Measurements from ENCODE around the gene RMND5A.
"Not testable (repeated sequence)": the region's sequence is repeated elsewhere in the genome, so short reads cannot be mapped to it uniquely, and the experiment has no call there.

Gene RMND5A

DNA sequence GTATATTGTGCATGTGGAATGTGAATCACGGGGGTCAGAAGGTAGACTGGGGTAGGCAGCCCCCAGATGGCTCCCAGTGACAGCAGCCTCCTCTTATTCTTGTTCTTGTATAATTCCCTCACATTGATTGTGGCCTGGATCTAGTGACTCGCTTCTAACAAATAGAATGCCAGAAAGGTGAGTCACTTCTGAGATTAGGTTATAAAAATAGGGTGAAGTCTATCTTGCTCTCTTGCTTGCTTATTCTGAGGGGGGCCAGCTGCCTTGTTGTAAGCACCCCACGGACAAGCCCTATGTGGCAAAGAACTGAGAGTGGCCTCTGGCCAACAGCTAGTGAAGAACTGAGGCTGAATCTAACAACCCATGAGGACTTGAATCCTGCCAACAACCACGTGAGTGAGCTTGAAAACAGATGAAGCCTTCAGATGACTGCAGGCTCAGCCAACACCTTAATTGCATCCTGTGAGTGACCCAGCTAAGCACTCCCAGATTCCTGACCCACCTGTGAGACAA, 15.6 kb upstream of the RMND5A start:
- Histone ChIP-seq H3K27me3 (ENCODE audit: insufficient read depth, low read depth) (no peaks in the 10 kb centered on the region), H3K27ac (no peak overlapping the region), H2AFZ (ENCODE audit: low read depth) (no peak overlapping the region), H3K4me1 (ENCODE audit: low read depth, poor library complexity, severe bottlenecking) (no peaks in the 10 kb centered on the region), H3K4me2 (no peak overlapping the region), H3K4me3 (IDR thresholded peaks at IDR 0.05; ENCODE audit: insufficient read depth, low read depth, low read length) (no peak overlapping the region), H3K79me2 (ENCODE audit: insufficient read depth, low read depth) (no peaks in the 10 kb centered on the region), H3K36me3 (ENCODE audit: insufficient read depth) (no peaks in the 10 kb centered on the region), H4K20me1 (ENCODE audit: insufficient read depth) (no peaks in the 10 kb centered on the region), H3K9ac (no peak overlapping the region)
- TF ChIP-seq, protein P1, sequence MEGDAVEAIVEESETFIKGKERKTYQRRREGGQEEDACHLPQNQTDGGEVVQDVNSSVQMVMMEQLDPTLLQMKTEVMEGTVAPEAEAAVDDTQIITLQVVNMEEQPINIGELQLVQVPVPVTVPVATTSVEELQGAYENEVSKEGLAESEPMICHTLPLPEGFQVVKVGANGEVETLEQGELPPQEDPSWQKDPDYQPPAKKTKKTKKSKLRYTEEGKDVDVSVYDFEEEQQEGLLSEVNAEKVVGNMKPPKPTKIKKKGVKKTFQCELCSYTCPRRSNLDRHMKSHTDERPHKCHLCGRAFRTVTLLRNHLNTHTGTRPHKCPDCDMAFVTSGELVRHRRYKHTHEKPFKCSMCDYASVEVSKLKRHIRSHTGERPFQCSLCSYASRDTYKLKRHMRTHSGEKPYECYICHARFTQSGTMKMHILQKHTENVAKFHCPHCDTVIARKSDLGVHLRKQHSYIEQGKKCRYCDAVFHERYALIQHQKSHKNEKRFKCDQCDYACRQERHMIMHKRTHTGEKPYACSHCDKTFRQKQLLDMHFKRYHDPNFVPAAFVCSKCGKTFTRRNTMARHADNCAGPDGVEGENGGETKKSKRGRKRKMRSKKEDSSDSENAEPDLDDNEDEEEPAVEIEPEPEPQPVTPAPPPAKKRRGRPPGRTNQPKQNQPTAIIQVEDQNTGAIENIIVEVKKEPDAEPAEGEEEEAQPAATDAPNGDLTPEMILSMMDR (conservative IDR thresholded peaks at IDR 0.05; ENCODE audit: low read depth, low read length) = no peak

DNA sequence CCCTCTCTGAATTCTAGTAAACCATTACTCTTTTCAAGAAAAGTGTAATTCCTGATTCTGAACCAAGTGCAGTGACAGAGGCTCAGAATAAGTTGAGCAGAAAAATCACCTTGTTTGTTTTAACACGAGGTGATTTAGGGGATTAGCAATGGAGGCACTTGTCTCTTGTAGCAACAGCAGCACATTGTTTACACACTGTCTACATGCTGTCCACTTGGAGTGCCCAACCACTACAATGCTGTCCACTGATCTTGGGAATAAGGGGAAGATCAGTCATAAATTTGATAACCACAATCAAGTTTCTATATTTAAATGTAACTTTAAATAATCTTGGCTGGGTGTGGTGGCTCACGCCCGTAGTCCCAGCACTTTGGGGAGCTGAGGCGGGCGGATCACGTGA, 13.9 kb upstream of the RMND5A start:
- no peak overlapping the region for H3K27ac ChIP-seq
- no peak overlapping the region for H3K4me2 ChIP-seq
- TF ChIP-seq, protein P1 (conservative IDR thresholded peaks at IDR 0.05; ENCODE audit: low read depth, low read length) = no peak
- no peaks in the 10 kb centered on the region for H4K20me1 ChIP-seq (ENCODE audit: insufficient read depth)
- no peak overlapping the region for H3K9ac ChIP-seq
- H3K79me2 ChIP-seq (ENCODE audit: insufficient read depth, low read depth) = no peaks in the 10 kb centered on the region
- no peaks in the 10 kb centered on the region for H3K27me3 ChIP-seq (ENCODE audit: insufficient read depth, low read depth)
- no peak overlapping the region for H2AFZ ChIP-seq (ENCODE audit: low read depth)
- H3K4me3 ChIP-seq (IDR thresholded peaks at IDR 0.05; ENCODE audit: insufficient read depth, low read depth, low read length) = no peak overlapping the region
- H3K36me3 ChIP-seq (ENCODE audit: insufficient read depth) = no peaks in the 10 kb centered on the region
- no peaks in the 10 kb centered on the region for H3K4me1 ChIP-seq (ENCODE audit: low read depth, poor library complexity, severe bottlenecking)

DNA sequence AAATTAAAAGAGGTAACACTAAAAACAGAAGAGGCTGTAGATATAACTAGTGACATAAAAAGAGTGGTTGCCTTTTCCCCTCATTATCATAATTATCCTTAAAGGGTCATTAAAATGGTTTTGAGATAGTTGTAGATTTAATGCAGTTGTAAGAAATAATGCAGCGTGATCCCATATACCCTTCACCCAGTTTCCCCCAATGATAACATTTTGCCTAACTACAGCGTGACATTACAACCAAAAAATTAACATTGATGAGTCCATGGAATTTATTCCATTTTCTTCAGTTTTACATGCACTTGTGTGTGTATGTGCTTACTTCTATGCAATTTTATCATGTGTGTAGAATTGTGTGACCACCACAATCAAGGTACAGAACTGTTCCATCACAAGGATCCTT, 13.2 kb upstream of the RMND5A start:
- H3K4me3 ChIP-seq (IDR thresholded peaks at IDR 0.05; ENCODE audit: insufficient read depth, low read depth, low read length) = no peak overlapping the region
- H3K27me3 ChIP-seq (ENCODE audit: insufficient read depth, low read depth) = no peaks in the 10 kb centered on the region
- no peak overlapping the region for H3K4me2 ChIP-seq
- TF ChIP-seq, protein P1 (conservative IDR thresholded peaks at IDR 0.05; ENCODE audit: low read depth, low read length) = no peak
- no peaks in the 10 kb centered on the region for H4K20me1 ChIP-seq (ENCODE audit: insufficient read depth)
- H3K79me2 ChIP-seq (ENCODE audit: insufficient read depth, low read depth) = no peaks in the 10 kb centered on the region
- H3K9ac ChIP-seq = no peak overlapping the region
- H3K4me1 ChIP-seq (ENCODE audit: low read depth, poor library complexity, severe bottlenecking) = no peaks in the 10 kb centered on the region
- H3K36me3 ChIP-seq (ENCODE audit: insufficient read depth) = no peaks in the 10 kb centered on the region
- H2AFZ ChIP-seq (ENCODE audit: low read depth) = no peak overlapping the region
- H3K27ac ChIP-seq = no peak overlapping the region

DNA sequence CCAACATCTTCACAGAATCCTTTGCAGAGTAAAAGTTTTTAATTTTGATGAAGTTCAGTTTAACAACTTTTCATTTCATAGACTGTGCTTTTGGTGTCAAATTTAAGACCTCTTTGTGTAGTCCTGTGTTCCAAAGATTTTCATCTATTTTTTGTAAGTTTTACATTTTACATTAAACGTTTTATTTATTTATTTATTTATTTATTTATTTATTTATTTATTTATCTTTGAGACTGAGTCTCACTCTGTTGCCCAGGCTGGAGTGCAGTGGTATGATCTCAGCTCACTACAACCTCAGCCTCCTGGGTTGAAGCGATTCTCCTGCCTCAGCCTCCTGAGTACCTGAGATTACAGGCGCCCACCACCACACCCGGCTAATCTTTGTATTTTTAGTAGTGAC, 12.0 kb upstream of the RMND5A start:
- not testable (repeated sequence) for H4K20me1 ChIP-seq (ENCODE audit: insufficient read depth); H3K4me1 ChIP-seq (ENCODE audit: low read depth, poor library complexity, severe bottlenecking); H3K4me2 ChIP-seq; H3K9ac ChIP-seq; H3K79me2 ChIP-seq (ENCODE audit: insufficient read depth, low read depth); H3K36me3 ChIP-seq (ENCODE audit: insufficient read depth); H3K27ac ChIP-seq; H3K4me3 ChIP-seq (IDR thresholded peaks at IDR 0.05; ENCODE audit: insufficient read depth, low read depth, low read length); H3K27me3 ChIP-seq (ENCODE audit: insufficient read depth, low read depth); H2AFZ ChIP-seq (ENCODE audit: low read depth)

DNA sequence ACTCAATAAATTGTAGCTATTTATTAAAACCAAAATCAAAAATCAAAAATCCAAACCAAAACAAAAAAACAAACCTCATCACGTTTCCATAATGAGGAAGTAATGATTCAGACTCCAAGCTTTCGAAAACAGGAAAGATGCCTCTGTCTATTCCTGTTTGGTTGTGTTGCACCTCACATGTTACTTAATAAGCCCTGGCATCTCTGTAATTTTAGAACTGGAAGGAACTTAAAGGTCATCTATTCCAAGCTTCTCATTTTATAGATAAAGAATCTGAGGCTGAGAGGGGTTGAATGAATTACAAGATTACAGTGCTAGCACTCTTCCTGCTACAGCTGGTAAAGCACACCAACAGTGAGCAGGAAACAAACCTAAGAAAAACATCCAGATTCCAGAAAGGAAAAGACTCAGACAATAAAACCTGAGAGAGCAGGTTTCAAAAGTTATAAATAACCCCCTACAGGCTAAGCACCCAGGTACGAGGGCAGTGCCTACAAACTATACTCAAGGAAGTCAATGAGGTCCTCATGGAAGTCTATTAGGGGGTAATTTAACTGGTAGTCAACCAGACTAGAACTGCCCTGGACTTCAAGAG, 5.4 kb upstream of the RMND5A start:
- H3K4me1 ChIP-seq (ENCODE audit: low read depth, poor library complexity, severe bottlenecking); H3K4me2 ChIP-seq; H3K27ac ChIP-seq; H3K9ac ChIP-seq; H3K36me3 ChIP-seq (ENCODE audit: insufficient read depth); H3K4me3 ChIP-seq (IDR thresholded peaks at IDR 0.05; ENCODE audit: insufficient read depth, low read depth, low read length); H3K27me3 ChIP-seq (ENCODE audit: insufficient read depth, low read depth); H3K79me2 ChIP-seq (ENCODE audit: insufficient read depth, low read depth); H4K20me1 ChIP-seq (ENCODE audit: insufficient read depth); H2AFZ ChIP-seq (ENCODE audit: low read depth): not testable (repeated sequence)

DNA sequence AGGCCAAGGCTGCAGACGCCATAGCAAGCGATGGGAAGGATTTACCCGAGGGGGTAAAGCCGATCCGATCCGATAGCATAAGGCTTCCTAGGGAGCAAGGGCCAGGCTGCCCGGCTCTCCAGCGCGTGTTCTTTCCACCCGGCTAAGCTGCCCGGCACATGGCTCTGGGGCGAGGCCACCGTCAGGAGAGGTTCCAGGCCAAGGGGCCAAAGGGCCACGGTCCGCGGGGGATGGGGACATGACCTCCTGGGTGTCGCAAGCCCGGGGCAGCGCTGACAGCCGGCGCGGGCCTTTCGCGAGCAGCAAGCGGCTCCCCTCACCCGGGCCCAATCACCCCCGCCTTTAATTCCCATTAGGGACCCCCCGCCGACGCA, 841 bp upstream of the RMND5A start:
- H3K4me1 ChIP-seq (ENCODE audit: low read depth, poor library complexity, severe bottlenecking); H3K27me3 ChIP-seq (ENCODE audit: insufficient read depth, low read depth); H3K36me3 ChIP-seq (ENCODE audit: insufficient read depth); H3K4me3 ChIP-seq (IDR thresholded peaks at IDR 0.05; ENCODE audit: insufficient read depth, low read depth, low read length); H3K9ac ChIP-seq; H3K4me2 ChIP-seq; H4K20me1 ChIP-seq (ENCODE audit: insufficient read depth): not testable (repeated sequence)
- peak overlapping the region; percentile 34; the same call in 1 of the 2 replicates for H2AFZ ChIP-seq (ENCODE audit: low read depth)
- peak overlapping the region; percentile 87; the same call in 1 of the 2 replicates for H3K27ac ChIP-seq
- H3K79me2 ChIP-seq (ENCODE audit: insufficient read depth, low read depth) = peaks cover 16% of the 10 kb centered on the region

DNA sequence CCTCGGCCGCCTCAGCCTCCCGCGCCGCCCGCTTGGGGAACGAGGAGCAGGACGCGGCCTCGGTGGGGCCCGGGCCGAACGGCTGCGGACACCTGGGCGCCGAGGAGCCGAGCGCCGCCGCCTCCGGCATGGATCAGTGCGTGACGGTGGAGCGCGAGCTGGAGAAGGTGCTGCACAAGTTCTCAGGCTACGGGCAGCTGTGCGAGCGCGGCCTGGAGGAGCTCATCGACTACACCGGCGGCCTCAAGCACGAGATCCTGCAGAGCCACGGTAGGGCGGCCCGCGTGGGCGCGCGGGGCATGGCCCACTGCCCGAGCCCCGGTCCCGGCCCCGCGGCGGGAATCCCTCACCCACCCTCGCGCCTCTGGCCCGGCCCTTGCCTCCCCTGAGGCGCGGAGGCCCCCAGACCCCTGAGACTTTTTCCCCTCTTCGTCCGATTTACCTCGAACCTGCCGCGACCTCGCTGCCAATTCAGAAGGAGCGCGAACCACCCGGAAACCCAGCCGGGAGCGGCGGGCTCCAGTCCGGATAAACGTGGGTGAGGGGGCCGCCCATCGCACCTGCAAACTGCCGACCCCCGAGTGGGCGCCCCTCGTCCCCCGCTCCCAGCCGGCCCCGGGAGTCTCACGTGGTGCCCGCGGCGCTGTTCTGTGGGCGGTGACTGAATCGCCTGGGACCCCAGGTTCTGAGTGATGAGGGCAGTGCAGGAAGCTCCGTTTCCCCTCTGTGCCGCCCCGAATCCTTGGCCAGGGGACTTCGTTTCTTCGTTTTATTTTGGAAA, 639 bp downstream of the RMND5A start:
- not testable (repeated sequence) for H4K20me1 ChIP-seq (ENCODE audit: insufficient read depth); H3K4me1 ChIP-seq (ENCODE audit: low read depth, poor library complexity, severe bottlenecking); H3K4me3 ChIP-seq (IDR thresholded peaks at IDR 0.05; ENCODE audit: insufficient read depth, low read depth, low read length); H3K36me3 ChIP-seq (ENCODE audit: insufficient read depth); H3K27me3 ChIP-seq (ENCODE audit: insufficient read depth, low read depth)
- Histone ChIP-seq H3K27ac (peak overlapping the region; percentile 87), H3K4me2 (peak overlapping the region; percentile 62; the same call in 1 of the 2 replicates), H3K79me2 (ENCODE audit: insufficient read depth, low read depth) (peaks cover 16% of the 10 kb centered on the region), H2AFZ (ENCODE audit: low read depth) (peak overlapping the region; percentile 47), H3K9ac (peak overlapping the region; percentile 83)
